Measurements from ENCODE around the gene ZIC2. TPM values are rescaled to one million over a fixed set of nuclear protein-coding genes. Genes with fewer than 3 reads are reported as not detected.
"Not testable (repeated sequence)": the region's sequence is repeated elsewhere in the genome, so short reads cannot be mapped to it uniquely, and the experiment has no call there.

The ZIC2 gene
- total RNA-seq, 1 experiment from 2014 or later, result 2.2 TPM

DNA sequence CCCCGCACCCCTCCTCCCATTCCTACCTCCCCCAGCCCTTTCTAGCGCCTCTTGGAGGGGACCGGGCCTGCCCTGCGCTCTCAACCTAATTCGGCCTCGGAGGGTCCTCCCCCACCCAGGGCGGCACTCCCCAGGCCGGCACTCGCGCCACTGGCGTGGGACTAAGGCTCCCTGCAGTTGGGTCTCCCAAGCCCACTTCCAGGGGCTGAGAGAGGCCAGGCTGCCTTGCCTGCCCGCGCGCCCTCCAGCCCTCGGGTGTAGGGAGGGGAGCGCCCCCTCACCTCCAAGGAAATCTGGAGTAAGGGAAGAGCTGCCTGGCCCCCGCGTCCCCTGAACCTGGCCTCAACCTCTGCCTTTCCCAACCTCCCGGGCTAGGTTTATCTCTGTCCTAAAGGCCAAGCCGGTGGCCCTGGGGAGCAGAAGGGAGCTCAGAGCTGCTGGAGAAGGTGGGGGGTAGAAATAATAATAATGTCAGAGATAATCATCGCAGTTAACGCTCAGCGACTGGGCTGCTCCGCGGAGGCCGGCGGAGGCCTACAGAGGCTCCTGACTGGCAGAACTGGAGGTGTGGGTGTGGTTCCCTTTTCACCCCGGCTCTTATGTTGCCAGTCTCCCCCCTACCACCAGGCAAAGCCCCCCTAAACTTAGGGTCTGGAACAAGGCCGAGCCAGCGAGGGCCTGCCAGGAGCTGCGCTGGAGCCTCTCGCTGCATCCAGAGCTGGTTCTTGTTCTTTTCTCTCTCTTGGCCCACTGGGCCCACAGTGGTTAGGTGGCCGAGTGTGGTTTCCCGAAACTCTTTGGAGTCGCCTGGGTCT is 9.6 kb downstream of the ZIC2 start:
- DNase-seq (ENCODE audit: low read depth, low spot score), result no peak

DNA sequence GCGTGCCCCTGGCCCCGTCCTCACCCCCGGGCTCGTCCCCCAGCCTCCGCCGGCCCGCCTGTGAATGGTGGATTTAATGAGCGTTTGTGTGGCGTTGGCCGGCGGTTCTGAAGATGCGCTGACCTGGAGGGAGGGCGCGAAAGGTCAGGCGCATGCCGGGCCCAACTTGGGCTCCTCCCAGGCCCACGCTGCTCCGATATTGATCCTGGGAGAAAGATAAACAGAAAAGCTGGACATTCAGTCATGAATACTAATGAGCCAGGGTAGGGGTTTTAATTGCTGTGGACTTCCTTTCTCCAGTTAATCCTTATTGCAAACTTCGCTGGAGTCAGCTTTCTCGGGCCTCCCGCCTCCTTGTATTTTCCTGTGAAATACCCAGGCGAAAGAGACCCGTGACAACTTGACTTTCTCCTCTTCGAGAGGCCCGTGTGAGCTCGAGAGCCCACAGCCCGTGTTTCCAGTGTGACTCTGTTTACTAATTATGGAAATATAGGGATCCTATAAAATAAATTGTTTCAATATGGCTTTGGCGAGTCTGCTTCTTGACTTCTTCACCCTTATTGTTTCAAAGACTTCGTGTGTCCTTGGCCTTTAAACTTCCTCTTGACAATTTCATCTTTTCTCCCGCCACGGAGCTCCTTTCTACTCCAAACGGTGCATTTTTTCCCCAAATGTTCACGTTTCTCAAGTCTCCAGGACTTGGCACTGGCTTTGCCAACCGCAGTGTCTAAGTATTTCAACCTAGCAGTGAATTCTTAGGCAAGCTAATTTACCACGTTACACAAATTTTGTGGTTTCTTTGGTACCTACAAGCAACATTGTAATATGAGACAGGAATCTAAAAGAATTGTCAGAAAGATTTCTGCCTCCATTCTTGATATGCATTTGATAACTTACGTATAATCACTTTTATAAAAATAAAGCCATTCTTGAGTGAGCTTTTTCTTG is 10.5 kb downstream of the ZIC2 start:
- in situ Hi-C loops (cut with HindIII; ENCODE audit: low pct_unique_long_range_greater_than_20kb, low sequenced_read_pairs), result no loop called here
- DNase-seq (ENCODE audit: low read depth, low spot score), result no peak

More for the DNA sequence above, 9.6 kb downstream of the ZIC2 start:
- in situ Hi-C loops (cut with HindIII; ENCODE audit: low pct_unique_long_range_greater_than_20kb, low sequenced_read_pairs), result no loop called here

DNA sequence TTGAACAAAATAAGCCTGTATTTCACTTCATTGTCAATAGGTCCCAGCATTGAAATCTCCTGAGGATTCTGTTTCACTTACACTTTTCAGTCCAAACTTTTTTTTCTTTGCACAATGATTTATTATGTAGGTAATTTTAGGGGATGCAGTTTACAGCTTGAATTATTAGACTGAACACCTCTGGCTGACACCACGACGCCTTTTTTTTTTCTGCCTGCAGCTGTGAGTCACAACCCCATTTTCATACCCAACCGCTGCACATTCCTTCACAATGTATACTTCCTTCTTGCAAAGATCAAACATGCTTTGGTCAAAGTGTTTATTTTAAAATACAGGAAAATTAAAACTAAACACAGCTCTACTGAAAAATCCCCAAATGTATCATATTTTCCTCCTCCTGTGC is 11.4 kb downstream of the ZIC2 start:
- in situ Hi-C loops (cut with HindIII; ENCODE audit: low pct_unique_long_range_greater_than_20kb, low sequenced_read_pairs), result no loop called here
- no peak for DNase-seq (ENCODE audit: low read depth, low spot score)

DNA sequence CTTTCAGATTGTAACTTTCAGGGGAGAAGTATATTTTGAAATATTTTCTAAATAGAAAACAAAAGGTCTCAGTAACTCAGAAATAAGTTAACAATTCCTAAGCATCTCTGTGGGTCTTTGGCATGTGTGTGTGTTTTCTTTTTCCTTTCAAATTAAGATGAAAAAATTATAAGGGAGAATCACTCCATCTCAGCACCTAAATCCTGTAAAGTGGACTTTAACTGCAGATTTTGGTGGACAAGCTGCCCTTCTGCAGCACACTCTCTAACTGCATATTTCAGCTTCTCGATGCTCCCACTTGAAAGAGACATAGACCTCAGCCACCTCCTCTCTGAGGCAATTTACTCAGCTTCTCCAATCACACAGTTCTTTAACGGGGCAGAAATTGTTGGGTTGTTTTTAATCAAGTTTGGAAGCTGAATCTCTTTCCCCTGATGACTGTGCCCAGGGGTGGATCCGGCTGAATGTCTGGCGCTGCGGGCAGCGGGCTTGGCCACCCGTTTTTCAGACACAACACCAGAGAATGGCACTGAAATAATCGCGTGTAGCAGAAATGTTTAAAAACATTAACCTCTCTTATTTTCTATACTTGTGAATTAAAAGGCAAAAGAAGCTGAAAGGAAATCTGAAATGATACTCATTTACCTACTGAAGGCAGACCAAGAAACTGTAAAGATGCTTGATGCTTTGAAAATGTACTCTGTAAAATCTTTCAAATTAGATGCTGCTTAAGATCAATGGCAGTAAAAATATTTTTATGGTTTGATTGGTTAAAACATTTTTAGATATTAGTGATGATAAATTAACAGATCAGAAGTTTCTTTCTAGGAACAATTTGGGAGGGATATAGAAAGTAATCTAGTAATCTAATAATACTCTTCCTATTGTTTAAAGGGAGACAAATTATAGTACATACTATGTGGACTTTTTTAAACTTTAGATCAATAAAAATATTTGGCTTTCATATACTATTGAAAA is 12.4 kb downstream of the ZIC2 start:
- no peak for DNase-seq (ENCODE audit: low read depth, low spot score)
- in situ Hi-C loops (cut with HindIII; ENCODE audit: low pct_unique_long_range_greater_than_20kb, low sequenced_read_pairs), result no loop called here

DNA sequence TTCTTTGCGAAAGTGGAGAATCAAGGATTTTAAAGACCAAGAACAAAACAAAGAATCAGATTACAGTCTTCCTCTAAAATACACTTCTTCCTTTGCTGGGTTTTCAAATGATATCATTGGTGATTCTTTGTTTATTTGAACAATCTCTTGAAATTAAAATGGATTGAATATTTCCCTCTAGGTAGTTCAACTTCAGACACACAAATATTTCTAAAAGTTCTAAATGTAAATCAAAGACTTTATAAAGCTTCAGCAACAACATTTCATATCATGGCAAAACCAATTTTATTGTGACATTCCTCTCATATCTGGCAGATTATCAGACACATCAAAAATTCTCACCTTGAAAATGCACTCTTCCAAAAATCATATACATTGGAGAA is 13.0 kb downstream of the ZIC2 start:
- DNase-seq (ENCODE audit: low read depth, low spot score), result no peak
- in situ Hi-C loops (cut with HindIII; ENCODE audit: low pct_unique_long_range_greater_than_20kb, low sequenced_read_pairs), result no loop called here

DNA sequence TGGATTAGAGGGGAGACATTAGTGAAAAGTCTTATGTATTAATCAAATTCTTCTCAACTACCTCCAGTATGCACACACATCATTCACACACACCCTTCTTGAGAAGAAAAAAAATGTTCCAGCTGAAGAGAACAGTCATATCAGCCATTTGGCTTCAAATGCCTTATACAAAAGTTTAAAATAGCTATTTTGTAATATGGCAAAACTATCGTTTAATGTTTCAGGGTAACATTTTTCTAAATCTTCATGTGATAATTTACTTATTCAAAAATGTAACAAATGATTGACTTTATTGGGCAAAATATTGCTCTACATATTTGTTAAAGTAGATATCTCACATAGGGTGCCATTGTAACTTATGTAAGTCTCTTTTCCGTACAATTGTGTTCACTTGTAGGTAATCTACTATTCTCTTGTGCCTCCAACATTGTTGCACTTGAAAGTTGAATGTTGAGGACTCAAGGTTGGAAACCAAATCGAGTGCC is 13.6 kb downstream of the ZIC2 start:
- in situ Hi-C loops (cut with HindIII; ENCODE audit: low pct_unique_long_range_greater_than_20kb, low sequenced_read_pairs), result no loop called here
- no peak for DNase-seq (ENCODE audit: low read depth, low spot score)

DNA sequence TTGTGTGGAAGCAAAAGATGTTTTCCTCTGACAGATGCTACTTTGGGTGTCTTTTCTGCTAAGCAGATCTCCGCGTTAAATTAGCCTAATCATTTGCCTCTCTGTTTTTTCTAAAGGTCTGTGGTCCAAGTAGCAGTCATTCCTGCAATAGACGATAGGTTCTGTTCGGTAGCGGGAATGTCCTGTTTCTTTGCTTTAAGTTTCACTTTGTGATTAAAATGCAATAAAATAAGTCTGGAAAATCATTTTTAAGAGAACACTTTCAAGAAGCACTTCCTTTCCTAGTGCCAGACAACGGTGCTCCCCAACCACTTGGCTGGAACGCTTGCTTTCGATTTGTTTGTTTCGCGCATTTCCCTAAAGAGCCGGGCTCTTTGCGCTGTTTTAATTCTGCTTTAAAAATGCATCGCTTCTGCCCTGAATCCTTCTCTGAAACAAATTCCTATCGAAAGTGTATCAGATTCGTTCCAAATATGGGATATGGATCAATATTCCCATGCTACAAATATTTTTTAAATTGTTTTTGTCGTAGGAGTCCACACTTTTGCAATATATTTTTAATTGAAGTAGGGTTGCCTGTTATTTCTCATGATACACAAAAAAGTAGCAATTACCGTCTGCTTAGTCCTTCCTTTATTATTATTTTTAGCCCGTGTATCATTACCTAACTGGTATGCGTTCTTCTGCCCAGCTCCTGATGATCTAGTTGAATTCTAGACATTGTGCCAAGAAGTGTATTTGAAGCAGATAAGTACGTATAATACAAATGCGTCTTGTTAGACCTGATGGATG is 14.2 kb downstream of the ZIC2 start:
- in situ Hi-C loops (cut with HindIII; ENCODE audit: low pct_unique_long_range_greater_than_20kb, low sequenced_read_pairs), result no loop called here
- no peak for DNase-seq (ENCODE audit: low read depth, low spot score)

DNA sequence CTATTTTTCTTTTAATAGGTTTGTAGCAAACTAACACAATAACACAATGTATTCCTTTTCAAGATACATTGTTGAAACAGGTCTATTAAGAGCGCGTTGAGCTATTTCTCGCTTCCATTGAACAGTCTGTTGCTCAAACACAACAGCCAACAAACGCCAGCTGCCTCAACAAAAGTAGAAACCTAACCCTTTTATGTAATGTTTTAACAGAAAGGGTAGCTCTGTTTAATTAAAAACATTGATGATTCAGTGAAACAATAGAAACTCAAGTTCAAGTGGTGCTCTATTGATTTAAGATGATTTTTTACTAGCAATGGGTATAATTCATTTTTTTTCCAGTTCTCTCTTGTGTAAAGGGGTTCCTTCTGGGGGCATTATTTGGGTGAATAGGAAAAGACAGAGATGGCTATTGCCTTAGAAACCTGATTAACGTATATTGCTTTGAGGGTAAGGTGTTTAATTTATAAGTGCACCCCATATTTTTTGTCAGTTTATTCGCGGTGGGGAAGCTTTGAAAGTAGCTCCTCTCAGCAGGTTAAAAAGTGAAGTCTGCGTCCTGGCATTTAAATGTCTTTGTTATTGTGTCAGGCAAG is 14.9 kb downstream of the ZIC2 start:
- in situ Hi-C loops (cut with HindIII; ENCODE audit: low pct_unique_long_range_greater_than_20kb, low sequenced_read_pairs), result no loop called here
- DNase-seq (ENCODE audit: low read depth, low spot score), result no peak

DNA sequence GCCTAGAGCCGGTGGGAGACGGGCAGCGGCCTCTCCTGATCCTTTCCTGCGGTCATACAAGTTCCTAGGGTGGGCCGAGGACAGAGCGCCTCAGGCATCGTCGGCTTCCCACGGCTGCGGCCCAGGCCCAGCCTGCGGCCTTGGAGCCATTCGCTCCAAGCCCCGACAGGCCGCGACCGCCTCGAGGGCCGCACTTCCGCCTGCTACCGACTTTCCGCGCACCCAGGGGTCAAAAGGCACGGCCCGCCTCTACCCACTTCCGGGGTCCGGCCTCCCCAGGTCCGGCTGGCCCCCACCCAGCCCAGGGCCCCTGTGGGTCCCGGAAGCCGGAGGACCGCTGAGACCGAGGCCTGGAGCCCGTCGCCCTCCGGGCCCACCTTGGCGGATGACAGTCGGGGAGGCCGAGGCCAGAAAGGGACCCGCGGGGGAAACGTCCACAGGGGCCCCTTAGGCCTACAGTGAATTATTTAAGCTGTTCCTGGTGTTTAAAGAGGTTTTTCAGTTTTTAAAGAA is 16.2 kb downstream of the ZIC2 start:
- in situ Hi-C loops (cut with HindIII; ENCODE audit: low pct_unique_long_range_greater_than_20kb, low sequenced_read_pairs), result no loop called here

DNA sequence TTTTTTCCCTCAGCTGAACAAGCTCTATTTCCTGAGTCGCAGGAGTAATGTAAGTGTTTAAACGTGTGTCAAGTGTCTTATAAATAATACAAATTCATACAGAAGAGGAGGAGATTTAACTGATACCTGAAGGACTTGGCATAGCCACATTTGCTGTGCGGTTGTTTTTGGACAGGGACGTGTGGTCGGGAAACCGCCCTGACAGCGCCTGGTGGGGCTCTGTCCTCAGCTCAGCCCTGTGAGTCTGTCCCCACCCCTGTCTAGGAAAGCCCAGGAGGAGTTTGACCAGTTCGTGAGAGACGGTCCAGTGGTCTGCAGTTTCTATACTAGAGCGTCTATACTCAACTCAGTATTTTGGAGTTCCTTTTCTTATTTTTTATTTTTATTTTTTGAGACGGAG is 16.7 kb downstream of the ZIC2 start:
- in situ Hi-C loops (cut with HindIII; ENCODE audit: low pct_unique_long_range_greater_than_20kb, low sequenced_read_pairs), result no loop called here
- no peak for DNase-seq (ENCODE audit: low read depth, low spot score)

More for the DNA sequence above, 16.2 kb downstream of the ZIC2 start:
- DNase-seq (ENCODE audit: low read depth, low spot score), result no peak

DNA sequence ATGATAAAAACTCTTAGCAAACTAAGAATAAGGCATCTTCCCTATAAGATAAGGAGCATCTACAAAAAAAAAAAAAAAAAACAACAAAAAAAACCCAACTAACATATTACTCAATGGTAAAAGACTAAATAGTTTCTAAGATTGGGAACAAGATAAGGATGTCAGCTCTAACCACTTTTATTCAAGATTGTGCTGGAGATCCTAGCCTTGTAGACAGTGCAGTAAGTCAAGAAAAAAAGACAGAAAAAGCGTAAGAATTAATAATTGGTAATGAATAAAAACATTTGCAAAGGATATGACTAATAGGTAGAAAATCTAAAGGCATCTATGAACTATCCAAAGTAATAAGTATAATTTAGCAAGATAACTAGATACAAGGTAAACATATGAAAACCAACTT is 33.0 kb downstream of the ZIC2 start:
- DNase-seq (ENCODE audit: low read depth, low spot score), result no peak
- in situ Hi-C loops (cut with HindIII; ENCODE audit: low pct_unique_long_range_greater_than_20kb, low sequenced_read_pairs), result no loop called here

DNA sequence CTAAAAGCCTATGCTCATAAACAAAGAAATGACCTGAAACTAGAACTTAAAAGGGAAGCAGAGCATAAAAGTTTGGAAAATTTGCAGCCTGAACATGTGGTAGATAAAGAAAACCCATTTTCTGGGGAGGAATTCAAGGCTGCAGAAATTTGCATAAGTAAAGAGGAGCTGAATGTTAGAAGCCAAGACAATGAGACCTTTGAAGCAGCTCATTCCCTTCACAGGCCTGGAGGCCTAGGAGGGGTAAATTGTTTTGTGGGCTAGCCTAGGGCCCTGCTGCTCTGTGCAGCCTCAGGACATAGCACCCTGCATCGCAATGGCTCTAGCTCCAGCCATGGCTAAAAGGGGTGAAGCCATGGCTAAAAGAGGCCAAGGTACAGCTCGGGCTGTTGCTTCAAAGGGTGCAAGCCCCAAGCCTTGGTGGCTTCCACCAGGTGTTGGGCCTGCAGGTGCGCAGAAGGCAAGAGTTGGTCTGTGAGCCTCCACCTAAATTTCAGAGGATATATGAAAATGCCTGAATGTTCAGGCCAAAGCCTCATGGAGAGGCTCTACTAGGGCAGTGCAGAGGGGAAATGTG is 38.3 kb downstream of the ZIC2 start:
- DNase-seq (ENCODE audit: low read depth, low spot score), result no peak
- in situ Hi-C loops (cut with HindIII; ENCODE audit: low pct_unique_long_range_greater_than_20kb, low sequenced_read_pairs), result no loop called here

DNA sequence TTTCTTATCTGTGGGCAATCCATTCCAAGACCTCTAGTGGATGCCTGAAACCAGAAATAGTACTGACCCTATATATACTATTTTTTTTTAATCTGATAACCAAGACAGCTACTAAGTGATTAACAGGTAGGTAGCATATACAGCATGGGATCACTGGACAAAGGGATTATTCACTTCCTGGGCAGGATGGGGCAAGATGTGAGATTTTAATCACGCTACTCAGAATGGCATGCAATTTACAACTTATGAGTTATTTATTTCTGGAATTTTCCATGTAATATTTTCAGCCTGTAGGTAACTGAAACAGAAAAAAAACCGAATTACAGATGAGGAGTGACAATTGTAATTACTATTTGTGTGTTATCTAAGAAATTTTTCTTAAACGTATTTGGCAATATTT is 41.2 kb downstream of the ZIC2 start:
- DNase-seq (ENCODE audit: low read depth, low spot score), result no peak
- in situ Hi-C loops (cut with HindIII; ENCODE audit: low pct_unique_long_range_greater_than_20kb, low sequenced_read_pairs), result no loop called here

DNA sequence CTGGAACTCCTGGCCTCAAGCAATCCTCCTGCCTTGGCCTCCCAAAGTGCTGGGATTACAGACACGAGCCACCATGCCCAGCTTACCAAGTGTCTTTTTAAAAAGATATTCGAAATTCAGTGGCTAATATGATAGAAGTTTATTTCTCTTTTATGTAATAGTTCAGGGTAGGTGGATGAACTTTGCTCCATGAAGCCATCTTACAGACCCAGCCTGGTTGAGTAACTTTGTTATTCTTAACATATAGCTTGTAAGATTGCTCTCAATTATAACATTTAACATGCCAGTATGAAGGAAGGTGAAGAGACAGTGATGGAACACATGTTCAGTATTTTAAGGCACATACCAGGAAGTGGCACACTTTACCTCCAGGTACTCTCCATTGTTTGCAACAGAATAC is 42.4 kb downstream of the ZIC2 start:
- DNase-seq (ENCODE audit: low read depth, low spot score), result no peak
- in situ Hi-C loops (cut with HindIII; ENCODE audit: low pct_unique_long_range_greater_than_20kb, low sequenced_read_pairs), result no loop called here

DNA sequence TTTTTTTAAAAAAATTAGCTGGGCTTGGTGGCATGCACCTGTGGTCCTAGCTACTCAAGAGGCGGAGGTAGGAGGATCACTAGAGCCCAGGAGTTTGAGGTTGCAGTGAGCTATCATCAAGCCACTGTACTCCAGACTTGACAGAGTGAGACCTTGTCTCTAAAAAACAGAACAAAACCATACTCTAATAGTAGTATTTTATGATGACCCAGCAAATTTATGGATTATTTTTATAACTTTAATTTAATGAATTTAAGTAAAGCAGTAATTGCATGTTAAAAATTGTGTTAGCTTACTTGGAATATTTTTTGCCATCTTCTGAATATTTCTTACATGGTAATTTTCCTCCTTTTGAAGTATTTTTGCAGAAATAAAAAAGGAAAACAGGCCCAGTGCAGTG is 48.3 kb downstream of the ZIC2 start:
- in situ Hi-C loops (cut with HindIII; ENCODE audit: low pct_unique_long_range_greater_than_20kb, low sequenced_read_pairs), result no loop called here
- DNase-seq (ENCODE audit: low read depth, low spot score), result no peak

DNA sequence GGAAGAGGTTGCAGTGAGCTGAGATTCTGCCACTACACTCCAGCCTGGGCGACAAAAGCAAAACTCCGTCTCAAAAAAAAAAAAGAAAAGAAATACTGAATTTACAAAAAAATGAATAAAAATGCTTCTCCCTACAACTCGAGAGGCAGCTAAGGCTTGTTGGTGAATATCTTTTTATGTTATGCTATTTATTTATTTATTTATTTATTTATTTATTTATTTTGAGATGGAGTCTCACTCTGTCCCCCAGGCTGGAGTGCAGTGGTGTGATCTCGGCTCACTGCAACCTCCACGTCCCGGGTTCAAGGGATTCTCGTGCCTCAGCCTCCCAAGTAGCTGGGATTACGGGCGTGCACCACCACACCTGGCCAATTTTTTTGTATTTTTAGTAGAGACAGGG is 51.1 kb downstream of the ZIC2 start:
- in situ Hi-C loops (cut with HindIII; ENCODE audit: low pct_unique_long_range_greater_than_20kb, low sequenced_read_pairs); DNase-seq (ENCODE audit: low read depth, low spot score): not testable (repeated sequence)
